Kidney glomerular epithelial cell (primary cell): ENCODE measurements around the gene FAHD1.

Experiments used
- DNase-seq: peaks from one replicate; lab custom pipeline; 2025; lab: John Stamatoyannopoulos, UW

The FAHD1 gene

DNA sequence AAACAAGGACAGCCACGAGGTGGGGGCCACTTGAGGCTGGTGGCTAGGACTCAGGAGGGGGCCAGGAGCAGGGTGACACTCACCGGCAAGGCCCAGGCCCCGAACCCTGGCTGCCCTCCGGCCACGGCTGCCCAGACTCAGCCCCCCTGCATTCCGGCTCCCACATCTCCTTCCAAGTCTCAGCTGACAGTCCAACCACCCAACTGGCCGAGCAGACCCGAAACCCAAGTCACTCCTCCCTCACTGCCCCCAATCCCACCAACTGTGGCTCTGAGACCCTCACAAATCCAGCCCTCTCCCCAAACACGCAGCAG lies 9.8 kb upstream of the FAHD1 start:
- no peak for DNase-seq

DNA sequence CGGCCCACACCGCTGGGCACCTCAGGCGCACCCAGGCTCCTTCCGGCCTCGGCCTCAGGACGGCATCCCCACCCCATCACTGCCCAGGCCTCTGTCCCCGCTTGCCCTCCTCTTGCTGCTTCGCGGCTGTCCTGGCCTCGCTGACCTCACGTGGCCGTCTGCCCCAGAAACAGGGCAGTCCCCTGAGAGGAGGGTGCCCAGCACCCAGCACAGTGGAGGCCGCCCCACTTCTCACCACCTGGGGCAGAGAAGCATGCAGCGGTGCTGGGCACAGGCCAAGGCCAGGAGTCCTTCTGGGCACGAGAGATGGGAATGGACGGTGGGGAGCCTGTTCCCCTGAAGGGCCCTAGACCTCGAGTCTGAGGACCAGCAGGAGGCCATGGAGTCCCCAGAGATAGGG lies 9.3 kb upstream of the FAHD1 start:
- DNase-seq: no peak

DNA sequence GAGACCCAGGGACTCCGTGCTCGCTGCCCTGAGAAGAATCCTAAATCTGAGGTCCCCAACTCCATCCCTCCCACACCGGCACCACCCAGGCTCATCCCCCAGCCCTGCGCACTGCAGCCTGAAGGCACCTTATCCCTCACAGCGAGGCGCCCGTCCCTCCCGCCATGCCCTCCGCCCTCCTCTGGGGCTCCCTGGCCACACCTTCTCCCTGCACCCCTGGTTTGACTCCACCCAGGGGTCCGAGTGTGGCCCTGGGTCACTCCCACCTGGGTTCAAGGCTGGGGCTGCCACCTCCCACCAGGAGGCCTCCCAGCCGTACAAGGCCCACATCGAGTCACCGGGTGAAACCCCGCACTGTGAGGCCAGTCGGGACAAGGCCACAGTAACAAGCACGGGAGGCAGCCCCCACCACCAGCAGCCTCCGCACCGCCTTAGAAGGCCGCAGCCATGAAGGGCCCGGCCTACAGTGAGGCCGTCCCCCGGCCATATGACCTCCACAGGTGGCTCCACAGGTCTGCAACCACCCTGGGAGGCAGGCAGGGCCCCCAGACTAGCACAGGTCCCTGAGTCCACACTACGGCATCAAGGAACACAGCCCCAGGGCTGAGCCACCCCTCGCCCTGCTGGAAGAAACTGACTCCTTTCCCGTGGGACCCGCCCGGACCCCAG lies 8.7 kb upstream of the FAHD1 start:
- DNase-seq: no peak

DNA sequence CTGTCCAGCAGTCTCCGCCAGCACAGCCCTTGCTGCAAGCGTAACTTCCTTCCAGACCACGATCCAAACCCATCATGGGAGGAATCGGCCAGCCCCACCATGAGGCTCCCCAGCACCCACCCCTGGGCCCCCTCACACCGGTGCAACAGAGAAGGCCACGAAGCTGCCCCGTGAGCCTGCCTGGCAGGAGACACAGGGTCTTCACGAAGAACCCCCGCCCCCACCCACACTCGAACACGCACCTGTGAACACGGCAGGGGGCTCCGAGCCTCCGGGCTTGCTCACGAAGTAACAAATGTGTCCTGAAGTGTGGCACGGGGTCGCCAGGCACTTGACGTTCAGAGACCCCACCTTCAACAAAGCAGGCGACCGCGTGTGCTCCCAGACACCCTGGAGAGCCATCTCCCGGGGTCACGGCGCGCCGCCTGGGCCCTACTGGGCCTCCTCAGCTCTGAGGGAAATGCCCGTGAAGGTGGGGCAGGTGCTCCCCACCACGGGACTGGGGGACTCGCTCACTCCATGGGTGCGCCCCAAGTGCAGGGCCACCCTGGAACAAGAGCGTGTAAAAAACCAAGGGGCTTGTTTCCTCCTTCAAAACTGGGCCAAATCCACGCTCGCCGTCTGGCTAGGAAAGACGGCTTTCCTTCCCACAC lies 8.0 kb upstream of the FAHD1 start:
- no peak for DNase-seq

DNA sequence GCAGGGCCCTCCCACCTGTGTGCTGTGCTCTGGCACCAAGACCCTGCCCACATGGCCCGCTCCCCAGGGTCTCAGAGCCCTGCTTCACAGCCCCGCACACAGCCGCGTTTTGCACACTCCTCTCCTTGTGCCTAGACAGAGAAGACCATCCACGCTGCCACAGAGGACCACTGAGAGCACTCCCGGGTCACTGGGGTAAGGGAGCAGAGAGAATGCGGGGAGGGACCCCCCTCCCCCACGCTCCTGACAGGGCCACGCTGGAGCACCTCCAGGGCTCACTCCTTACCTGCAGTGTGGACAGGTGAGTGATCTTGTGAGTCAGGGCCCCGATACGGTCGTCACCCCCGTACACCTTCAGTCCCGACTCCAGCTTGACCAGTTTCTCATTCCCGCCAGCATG lies 7.4 kb upstream of the FAHD1 start:
- no peak for DNase-seq

GRCh38 chr16:1820096-1820945 lies 6.7 kb upstream of the FAHD1 start:
- no peak for DNase-seq

GRCh38 chr16:1820946-1821290 lies 6.1 kb upstream of the FAHD1 start:
- DNase-seq: no peak

DNA sequence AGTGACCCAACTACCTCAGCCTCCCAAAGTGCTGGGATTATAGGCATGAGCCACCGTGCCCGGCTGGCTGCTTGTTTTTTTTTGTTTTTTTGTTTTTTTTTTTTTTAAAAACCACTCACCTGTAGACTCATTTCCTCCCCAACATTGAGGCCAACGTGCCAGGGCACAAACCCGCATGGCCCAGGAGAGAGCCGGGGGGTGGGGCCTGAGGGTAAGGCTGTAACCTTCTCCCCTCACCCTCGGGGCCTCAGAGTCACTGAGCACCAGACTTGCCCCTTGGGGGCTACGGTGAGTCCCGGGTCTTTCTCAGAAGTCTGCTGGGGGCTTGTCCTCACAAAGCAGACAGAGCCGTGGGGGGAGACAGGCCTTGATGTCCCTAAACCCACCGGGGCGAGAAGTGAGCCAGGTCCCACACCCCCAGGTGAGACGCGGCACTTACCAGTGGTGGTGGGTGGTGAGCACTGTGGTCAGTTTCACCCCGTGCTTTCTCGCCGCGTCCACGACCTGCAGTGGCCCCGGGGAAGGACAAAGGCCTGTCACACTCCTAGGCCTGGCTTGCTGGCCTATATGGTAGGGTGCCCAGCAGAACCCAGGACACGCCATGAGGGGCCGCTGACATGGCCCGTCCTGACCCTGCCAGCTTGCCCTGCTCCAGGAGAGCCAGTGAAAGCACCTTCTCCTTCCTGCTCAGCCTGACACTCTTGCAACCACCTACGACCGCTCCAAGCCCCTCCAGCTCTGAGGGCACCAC lies 5.0 kb upstream of the FAHD1 start:
- no peak for DNase-seq

- no peak for DNase-seq
Observed at GRCh38 chr16:1822801-1823200, 4.2 kb upstream of the FAHD1 start.

- no peak for DNase-seq
Observed at GRCh38 chr16:1823821-1824220, 3.2 kb upstream of the FAHD1 start.

DNA sequence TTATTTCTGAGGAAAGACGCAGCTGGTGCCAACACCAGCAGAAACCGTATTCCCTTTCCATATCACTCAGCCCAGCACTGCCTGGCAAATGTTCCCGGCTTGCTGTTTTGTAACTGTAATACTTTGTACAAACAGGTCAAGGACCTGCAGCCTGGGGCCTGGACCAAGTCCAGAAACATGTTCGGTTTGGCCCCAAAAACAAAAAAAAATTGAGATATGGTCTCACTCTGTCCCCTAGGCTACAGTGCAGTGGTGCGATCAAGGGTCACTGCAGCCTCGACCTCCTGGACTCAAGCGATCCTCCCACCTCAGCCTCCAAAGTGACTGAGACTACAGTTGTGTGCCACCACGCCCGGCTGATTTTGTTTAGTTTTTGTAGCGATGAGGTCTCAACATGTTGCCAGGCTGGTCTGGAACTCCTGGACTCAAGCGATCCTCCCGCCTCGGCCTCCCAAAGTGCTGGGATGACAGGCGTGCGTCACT lies 1.6 kb upstream of the FAHD1 start:
- DNase-seq: no peak

- DNase-seq: peak; percentile 67
Observed at GRCh38 chr16:1825864-1826690, 929 bp upstream of the FAHD1 start.

DNA sequence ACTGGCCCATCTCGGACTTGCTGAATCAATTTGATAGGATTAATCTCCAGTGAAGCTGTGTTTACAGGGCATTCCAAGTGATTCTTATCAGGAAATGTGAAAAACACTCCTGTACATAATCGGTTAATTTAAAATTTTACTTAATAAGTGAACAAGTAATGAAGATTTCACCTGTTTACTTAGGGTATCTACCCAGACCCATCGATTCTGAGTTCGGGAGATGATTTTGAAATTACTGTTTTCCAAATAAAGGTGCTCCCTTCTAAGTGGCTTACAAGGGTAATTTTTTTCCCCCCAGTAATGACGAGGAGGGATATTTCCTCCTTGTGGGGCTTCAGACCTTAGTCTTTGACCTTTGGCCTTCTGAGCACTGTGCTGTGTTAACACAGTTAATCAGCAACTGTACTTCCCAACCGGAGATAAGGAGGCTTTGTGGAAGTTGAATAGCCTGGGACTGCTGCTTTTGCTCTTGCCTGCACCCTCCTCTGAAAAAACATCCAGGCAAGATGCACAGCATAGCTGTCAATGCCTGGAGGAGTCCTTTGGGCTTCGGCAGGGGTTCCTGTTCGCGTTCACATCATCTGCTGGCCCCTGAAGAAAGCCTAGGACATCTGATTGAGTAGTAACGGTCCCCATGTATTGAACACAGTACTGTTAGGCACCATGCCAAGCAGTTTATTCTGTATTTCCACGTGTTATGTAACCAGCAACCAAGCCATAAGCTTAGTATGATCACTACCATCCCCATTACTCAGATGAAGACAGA lies 1.8 kb downstream of the FAHD1 start:
- no peak for DNase-seq

- no peak for DNase-seq
Observed at GRCh38 chr16:1830213-1830612, 3.2 kb downstream of the FAHD1 start.

- no peak for DNase-seq
Observed at GRCh38 chr16:1831186-1832075, 4.4 kb downstream of the FAHD1 start.

DNA sequence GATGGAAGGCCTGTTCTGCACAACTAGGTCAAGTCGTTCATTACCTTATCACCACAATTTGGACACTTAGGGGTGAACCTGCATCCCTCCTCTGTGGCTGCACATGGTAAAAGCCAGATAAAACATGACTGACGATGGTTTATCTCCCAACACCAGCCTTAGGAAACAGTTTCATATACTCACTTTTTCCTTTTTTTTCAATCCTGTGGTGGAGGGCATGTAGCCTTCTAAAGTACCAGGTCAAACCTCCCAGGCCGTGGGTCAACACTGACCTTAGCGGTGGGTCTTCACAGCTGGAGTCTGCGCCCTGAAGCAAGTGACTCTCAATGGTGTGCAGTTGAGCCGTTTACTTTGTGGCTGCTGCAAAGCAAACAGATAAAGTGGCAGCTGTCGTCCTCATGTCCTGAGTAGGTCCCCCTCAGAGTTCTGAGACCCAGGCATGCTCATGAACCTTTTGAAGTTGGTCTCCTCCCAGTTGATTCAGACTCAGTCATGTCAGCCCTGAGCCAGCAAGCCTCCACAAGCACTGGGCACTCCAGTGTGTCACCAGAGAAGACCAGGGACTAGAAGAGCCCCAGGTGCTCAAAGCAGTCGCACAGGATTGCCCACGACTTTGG lies 5.9 kb downstream of the FAHD1 start:
- DNase-seq: no peak

DNA sequence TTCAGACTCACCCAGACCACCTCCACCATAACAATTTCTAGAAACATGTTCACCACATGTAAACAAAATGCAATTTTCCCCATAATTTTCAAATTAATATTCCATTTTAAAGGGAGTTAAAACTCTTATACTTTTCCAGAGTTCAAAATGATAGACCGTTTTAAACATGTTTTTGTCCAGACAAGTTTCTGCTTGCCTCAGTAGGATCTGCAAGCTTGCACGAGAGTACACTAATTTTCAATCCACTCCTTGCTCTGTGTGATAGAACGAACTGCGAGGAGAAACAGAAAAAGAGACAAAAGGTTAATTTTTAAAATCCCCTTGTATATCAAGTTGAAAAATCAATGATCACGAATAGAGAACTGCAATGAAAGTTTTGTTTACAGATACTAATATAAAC lies 7.1 kb downstream of the FAHD1 start:
- no peak for DNase-seq

GRCh38 chr16:1839554-1839953 lies 12.5 kb downstream of the FAHD1 start:
- no peak for DNase-seq

DNA sequence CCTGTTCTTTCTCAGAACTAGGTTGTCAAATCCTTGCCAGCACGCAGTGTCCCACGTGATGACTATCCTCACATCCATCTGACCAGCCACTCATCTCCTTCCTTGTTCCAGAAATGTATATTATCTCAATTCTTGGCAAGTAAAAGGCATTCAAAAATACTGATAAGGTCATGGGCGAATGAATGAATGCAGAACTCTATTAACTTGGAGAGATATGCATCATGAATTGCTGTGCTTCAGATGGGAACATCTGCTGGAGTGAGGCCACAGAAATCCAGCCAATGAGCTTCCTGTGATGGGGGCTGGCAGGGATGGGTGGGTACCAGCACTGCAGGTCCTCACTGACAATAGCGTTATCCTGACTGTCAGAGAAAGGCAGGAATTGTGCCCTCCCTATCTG lies 19.0 kb downstream of the FAHD1 start:
- no peak for DNase-seq
